NCI-H1105 treated with DMSO at 0.1 percent for 48 hours (cell line): ENCODE data around the gene PIK3R6.

Experiments used
- DNase-seq: peaks from one replicate; lab custom pipeline; 2025; lab: John Stamatoyannopoulos, UW

The PIK3R6 gene

DNA sequence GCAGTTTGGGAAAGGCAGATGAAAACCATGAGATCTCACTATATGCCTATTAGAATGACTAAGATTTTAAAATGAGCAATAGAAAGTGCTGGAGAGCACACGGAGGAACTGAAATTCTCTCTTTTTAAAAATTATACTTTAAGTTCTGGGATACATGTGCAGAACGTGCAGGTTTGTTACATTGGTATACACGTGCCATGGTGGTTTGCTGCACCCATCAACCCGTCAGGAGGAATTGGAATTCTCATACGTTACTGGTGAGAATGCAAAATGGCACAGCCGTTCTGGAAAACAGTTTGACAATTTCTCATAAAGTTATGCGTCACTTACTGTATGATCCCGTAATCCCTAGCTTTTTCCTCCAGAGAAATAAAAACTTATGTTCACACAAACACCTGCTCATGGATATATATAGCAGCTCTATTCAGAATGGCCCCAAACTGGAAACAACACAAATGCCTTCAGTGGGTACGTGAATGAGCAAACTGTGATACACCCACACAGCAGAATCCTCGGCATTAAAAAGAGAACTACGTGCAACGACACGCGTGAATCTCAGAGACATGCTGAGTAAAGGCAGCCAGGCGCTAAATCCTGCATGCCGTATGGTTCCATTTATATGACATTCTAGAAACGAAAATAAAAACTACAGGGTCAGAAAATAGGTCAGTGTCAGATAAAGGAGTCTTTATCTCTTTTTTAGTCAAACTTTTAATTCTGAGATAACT is 11.8 kb downstream of the PIK3R6 start:
- DNase-seq, result no peak

DNA sequence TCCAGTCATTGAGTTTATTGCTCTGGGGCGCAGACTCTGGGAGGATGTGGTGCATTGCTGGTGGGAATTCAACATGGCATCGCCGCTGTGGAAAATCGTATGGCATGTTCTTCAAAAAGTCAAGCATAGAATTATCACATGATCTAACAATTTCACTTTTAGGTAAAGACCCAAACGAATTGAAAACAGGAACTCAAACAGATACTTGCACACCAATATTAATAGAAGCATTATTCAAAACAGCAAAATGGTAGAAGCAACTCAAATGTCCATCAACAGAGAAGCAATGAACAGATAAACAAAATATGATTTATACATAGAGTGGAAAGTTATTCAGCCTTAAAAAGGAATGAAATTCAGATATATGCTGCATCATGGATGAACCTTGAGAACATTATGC is 15.9 kb downstream of the PIK3R6 start:
- DNase-seq, result no peak

DNA sequence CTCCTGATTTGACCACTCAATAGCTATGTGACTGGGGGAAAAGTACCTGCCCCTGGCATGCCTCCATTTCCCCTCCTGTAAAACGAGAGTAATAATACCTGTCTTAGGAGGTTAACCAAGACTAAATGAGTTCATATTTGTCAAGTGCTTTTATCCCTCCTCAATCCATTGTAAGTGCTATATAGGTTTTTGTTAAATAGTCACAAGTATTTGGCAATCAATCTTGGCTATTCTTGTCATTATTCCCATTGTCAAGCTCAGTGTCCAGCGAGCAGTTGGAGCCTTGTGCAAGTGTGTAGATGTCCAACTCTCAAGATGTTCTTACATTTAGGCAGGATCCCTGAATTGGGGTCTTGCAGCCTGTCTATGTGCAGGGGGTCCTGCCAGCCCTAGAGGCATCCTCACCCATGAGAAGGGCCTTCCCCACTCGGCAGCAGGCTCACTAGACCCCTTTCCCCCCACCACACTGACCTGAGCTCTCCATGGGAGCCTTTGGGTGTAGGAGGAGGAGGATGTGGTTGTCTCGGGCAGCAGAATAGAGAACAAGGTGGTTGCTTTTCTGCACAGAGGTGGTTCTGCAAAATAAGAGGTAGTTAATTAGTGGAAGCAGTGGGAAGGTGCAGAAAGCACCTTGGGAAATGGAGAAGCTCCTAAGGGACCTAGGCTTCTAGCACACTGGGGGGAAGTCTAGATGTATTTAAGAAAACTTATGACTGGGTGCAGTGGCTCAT is 18.0 kb downstream of the PIK3R6 start:
- no peak for DNase-seq

DNA sequence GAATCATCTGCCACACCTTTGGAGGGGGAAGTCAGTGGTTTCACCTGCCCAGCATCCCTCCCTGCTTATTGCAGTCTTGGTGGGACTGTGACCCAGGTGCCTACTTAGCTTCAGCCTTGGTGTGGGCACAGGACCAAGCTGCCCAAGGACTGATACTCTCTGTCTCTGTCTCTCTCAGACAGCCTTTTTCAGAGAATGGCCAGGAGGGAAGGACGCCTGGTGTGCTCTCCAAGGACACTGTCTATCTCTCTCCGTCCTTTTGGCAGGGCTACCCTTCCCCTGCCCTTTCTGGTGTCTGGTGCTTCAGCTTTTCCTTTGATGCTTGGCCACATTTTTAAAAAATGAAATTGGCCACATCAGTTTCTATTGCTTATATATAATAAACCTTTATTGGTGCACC is 19.6 kb downstream of the PIK3R6 start:
- DNase-seq, result no peak

DNA sequence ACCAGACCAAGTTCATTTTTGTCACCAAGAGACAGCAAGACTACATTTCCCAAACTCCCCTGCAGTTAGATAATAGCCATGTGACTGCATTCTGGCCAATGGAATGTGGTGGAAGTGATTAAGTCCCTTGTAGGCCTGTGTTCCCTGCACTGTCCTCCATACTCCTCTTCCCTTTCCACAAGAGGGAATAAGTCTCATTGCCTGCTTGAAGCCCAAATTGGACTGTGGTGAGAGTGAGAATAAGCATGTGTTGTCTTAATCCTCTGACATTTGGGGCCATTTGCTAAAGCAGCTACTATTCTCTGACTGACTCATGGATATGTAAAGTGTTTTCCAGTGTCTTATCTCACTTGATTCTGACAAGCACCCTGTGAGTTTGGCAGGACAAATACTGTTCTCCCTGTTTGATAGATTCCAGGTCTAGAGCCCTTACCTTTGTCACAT is 20.7 kb downstream of the PIK3R6 start:
- DNase-seq, result peak; percentile 16

DNA sequence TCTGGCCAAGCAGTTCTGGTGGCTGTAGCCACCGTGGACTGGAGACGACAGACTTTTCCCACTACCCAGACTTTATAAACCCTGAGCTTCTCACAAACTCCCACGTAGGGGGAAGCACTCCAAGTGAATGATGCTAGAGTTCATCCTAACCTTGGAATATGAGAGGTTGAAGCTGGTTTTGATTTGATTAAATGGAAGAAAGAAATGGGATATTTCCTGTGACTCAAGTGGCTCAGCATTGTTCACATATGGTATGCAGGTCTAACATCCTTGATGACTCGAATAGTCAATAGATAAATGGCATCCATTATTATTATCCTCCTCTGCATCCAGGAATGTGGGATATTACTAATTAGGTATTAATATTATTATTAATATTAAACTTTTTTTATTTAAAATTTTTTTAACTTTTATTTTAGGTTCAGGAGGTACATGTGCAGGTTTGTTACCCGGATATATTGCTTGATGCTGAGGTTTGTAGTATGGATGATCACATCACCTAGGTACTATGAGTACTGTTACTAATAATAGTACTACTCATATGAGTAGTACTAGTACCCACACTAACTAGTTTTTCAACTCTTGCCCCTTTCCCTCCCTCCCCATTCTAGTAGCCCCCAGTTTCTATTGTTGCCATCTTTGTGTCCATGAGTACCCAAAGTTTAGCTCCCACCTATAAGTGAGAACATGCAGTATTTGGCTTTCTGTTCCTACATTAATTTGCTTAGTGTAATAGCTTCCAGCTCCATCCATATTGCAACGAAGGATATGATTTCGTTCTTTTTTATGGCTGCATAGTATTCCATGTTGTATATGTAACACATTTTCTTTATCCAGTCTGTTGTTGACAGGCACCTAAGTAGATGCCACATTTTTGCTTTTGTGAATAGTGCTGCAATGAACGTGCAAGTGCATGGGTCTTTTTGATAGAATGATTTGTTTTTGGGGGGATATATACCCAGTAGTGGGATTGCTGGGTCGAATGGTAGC is 22.9 kb downstream of the PIK3R6 start:
- DNase-seq, result no peak

DNA sequence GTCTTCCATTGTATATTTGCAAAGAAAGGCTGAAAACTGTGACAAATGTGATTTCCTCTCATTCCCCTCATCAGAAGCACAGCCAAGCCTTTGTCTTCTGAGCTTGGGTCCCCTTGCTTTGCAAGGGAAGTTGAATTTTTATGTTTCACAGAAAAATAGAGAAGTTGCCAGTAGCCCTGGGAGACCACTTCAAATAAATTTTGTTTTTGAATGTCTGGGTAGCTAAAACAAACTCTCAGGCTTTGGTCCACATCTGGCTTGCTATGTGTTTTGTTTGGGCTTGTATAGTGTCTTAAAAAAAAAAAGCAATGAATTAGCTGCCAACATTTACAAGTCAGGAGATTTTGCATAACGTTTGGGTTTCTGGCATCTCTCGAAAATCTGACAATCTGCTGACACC is 24.1 kb downstream of the PIK3R6 start:
- no peak for DNase-seq

DNA sequence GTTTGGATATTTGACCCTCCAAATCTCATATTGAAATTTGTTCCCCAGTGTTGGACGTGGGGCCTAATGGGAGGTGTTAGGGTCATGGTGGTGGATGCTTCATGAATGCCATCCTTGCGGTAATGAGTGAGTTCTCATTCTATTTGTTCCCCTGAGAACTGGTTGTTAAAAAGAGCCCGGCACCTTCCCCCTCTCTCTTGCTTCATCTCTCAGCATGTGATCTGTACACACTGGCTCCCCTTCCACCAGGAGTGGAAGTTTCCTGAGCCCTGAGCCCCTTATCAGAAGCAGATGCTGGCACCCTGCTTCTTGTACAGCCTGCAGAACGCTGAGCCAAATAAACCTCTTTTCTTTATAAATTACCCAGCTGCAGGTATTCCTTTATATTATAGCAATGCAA is 25.6 kb downstream of the PIK3R6 start:
- no peak for DNase-seq

DNA sequence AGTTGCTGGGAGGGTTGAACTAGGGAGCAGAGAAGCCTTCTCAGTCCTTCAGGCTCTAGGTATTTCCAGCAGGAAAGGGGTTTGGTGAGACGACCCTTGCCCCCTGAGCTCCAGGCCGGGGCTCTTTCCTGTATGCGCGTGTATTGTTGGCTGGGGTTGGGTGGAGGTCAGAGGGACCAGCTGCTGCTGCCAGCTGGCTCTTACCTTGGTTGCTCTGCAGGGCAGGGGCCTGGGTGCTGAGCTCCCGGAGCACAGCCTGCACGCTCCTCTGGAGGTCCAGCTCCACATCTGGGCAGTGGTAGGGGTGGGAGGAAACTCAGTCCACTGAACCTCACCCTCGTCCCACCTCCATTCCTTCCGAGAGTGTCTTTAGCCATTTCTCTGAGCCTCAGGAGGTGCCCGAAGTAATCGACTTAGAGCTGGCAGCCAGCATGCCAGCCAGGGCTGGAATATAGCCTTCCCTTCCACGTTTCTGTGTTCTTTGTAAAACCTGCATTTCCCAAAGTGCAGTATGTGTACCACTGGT is 28.0 kb downstream of the PIK3R6 start:
- no peak for DNase-seq

DNA sequence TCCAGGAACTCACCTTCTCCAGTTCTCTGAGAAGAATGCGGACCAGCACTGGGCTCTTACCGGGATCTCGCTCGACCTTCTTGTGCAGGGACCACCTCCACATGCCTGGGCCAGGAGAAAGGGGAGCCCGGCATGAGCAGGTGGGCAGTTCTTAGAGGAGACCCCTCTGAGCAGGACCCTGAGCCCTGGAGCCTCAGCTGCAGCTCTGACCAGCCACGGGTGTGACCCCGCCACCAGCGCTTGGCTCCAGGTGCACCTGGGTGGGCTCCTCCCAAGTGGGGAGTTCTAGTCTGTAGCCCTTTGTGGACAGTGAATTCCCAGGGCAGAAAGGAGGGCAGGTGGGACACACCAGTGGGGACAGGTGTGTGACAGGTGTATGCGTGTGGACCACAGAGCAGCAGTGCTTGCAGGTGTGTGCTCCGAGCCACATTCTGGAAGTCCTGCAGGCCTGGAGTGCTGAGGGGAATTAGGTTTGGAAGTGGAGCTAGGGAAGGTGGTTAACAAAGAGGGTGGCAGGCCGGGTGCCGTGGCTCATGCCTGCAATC is 28.9 kb downstream of the PIK3R6 start:
- no peak for DNase-seq

DNA sequence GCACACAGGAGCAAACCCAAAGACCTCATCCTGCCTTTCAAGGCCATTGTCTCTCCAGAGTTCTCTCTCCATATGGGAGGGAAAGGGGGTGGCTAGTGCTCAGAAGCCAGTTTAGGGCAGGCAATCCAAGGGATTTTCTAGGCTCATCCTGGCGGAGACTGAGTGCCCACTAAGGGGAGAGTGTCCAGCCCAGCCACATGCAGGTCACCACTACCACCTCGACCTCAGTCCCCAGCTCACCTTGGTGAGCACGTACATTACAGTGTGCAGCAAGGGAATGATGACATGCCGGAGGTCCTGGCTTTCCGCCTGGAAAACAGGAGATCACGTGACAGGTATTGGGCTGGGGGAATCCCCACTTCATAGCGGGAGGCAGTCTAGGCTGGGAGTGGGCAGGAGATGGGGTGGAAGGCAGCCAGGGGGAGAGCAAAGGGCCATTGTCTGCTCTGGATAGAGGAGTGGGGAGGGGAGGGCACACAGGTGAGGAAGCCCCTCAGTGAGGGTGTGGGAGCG is 29.9 kb downstream of the PIK3R6 start:
- DNase-seq, result peak; percentile 29

DNA sequence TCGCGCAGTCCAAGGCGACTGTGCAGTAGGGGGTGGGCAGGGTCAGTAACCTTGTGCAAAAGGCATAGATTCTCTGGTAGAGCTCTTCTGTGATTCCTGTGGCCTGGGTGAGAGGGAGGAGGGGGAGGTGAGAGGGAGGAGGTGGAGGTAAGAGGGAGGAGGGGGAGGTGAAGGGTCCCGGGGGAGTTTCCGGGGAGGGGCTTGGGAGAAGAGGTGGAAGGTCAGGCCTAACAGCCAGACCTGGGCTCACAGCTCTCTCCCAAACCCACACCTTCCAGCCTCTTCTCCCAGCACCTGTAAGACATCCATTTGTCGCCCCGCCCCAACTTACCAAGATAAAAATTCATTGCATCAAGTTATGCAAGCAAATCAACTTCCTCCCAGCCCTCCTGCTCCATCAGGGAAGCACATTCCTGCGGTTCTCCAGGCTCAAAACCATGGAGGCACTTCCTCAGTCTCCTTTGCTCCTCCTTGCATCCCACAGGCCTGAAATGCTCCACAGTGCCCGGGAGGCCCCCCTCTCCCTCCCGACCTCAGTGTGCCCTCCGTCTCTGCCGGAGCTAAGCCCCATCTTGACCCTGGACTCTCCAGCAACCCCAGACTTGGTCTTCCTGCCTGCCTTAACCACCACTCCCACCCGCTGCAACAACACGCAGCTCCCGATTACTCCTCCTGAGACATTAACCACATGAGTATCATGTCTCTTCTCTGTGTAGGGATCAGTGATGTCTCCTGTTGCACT is 30.5 kb downstream of the PIK3R6 start:
- DNase-seq, result no peak

DNA sequence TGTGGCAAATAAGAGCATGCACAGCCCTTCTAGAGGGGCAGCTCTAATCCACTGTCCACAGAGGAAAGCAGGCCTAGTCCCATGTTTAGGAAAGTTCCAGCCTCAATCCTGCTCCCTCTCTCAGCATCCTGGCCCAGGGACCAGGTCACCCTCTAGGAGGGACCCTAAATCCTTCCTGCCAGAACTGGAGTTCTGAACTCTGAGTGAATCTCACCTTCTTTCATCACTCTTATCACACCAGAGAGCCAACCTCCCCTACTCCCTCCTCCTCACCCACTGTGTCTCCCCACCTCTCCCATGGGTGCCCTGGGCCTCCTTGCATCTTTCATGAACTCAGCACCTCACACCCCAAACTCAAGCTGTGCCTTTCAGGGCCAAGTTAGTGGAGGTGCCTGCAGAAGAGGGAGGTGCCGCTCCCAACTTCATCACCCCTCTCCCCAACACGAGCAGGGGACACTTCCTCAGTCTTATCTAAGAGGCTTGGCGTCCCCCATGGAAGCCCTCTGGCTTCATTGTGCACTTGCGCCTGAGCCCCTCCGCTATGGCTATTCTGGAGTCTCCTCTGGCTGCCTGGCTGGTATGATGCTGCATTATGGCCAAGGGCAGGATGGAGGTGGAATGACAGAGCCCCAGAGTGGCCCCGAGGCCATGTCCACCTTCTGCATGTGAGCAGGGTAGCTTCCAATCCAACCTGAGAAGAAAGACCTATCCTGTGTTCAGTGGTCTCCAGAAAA is 31.7 kb downstream of the PIK3R6 start:
- no peak for DNase-seq

DNA sequence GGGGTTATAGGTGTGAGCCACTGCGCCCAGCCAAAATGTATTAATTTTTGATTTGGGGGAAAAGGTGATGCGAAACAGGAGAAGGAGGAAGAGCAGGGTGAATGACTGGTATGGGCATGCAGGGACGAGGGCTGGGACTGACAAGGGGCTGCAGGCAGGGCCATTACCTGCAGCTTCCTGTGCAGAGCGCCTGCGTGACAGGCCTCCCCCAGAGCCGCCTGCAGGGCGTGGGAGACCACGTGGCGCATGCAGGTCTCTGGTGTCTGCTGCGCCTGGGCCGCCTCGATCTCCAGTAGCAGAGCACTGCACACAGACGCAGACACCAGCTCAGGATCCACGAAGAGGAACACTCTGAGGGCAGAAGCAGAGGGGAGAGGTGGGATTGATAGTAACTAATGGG is 32.4 kb downstream of the PIK3R6 start:
- no peak for DNase-seq

DNA sequence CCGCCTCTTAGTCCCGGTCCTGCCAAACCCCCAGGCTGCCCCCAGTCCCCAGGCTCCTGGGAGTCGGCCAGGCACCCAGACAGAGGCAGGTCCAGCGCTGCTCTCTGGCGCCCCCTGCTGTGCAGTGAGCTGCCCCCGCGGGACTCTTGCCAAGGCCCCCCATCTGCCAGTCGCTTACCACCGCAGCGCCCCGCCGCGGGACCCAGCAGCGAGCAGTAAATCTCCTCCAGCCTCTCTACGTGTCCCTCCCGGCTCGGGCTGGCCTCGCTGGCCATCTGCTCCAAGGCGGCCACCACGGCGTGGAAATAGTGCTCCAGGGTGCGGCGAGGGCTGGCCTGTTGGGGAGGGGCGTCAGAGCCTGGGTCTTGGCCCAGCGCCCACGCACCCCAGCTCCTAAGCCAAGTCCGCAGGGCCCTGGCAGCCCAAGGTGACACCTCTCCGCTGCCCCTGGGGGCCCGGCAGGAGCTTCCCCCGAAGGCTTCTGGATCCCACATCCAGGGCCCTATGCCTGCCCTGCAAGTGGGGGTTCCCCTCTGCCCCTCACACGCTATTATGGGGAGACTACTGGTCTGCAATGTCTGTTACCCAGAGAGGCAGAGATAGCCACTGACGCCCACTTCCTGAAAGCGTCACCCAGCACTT is 34.6 kb downstream of the PIK3R6 start:
- no peak for DNase-seq

DNA sequence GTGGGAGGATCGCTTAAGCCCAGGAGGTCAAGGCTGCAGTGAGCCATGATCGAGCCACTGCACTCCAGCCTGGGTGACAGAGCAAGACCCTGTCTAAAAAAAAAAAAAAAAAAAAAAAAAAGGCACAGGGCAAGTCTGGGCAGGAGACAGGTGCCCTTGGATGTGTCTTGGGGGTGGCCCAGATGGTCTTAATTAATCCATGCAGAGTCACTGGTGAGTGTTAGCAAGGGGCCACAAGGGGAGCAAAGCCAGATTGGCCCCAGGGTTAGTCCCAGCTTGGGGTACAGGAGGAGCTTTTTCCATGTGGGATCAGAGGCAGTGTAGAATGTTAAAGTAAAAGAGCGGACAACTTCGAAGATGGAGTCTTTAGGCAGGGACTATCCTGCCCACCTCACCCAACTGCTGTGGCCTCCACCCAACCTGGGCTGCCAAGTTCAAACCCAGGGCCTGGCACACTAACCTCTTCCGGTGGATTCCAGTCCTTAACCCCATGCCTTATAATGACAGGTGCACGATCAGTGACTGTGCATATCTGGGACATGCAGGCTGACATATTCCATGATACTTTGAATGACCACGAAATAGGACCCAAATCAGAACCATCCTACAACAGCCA is 36.1 kb downstream of the PIK3R6 start:
- DNase-seq, result no peak

DNA sequence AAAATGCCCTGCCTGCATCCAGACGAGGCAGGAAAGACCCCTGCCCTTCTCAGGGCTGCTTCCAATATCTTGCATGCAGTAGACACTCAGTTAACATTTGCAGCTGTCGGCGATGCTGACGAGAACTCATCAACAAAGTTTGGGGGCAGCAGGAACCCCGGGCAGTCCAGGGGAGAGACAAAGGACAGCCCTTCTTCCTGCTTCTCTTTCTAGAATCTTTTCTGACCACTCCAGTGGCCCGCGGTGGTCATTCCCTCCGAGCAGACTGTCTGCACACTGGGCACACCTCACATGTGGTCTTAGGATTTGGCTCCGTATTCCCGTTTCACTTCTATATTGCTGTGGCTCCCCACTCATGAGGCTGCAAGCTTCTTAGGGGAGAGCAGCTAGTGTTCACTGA is 37.3 kb downstream of the PIK3R6 start:
- DNase-seq, result no peak

DNA sequence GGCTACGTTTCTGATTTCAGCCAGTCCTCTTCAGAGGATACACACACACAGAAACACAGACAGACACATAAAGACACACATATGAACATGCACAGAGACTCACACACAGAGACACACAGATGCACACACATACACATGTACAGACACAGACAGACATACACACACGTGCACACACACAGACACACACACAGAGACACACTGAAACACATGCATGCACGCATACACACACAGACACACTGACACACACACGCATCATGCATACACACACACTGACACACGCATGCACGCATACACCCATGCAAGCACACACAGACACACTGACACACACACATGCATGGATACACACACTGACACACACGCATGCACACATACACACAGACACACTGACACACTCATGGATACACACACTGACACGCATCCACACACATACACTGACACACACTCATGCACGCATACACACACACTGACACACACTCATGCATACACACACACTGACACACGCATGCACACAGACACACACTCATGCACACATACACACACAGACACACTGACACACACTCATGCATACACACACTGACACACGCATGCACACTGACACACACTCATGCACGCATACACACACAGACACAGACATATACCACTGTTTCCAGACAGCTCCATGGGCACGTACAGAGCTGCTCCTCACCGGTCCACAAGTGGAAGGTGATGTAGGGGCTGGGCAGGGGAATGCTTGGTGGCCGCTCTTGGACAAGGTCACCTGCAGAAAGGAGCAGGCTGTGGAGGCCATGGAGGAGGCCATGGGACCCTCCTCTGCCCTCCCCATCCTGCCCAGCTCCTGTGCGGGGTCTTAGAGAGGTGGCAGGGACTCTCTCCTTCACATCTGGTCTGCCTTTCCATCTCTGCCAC is 38.2 kb downstream of the PIK3R6 start:
- no peak for DNase-seq
